K562 (cell line): ENCODE measurements around the gene SLC12A9. TPM values are rescaled to one million over a fixed set of nuclear protein-coding genes. Genes with fewer than 3 reads are reported as not detected.

Experiments
- CBX3 ChIP-seq, 2 experiments: IDR thresholded peaks; 1 replicate in 1 of 2; 2 replicates in 1 of 2; pipeline ENCODE4 v1.6.1; 2012; ENCODE audit warnings: inconsistent platforms in 2 of 2, low read length in 2 of 2, borderline replicate concordance in 1 of 2, control low read depth in 1 of 2
- DACH1 ChIP-seq: fragments of 450-650 bp; IDR thresholded peaks from 2 replicates; pipeline ENCODE4 v1.6.1; 2018; ENCODE audit not compliant: partially characterized antibody
- ETV6 ChIP-seq, 3 experiments: fragments of 150-350 bp in 1 of 3; sonication (generic) in 1 of 3; formaldehyde crosslinking in 1 of 3; IDR thresholded peaks; 2 replicates each; pipeline versions ENCODE4 v1.6.1 to v1.8.0; 2014 to 2022; ENCODE audit warnings: borderline replicate concordance in 2 of 3, low read depth in 2 of 3, antibody characterized with exemption in 1 of 3, low read length in 1 of 3, mild to moderate bottlenecking in 1 of 3, missing genetic modification reagents in 1 of 3
- HEY1 ChIP-seq: fragments of 250-450 bp; sonication (Bioruptor Pico); IDR thresholded peaks from 2 replicates; pipeline ENCODE4 v1.5.0; 2020; ENCODE audit warnings: mild to moderate bottlenecking, moderate library complexity, borderline replicate concordance
- KDM1A ChIP-seq, 2 experiments: fragments of 450-650 bp; IDR thresholded peaks; 2 replicates each; pipeline ENCODE4 v1.6.1; 2016; ENCODE audit warnings: mild to moderate bottlenecking in 2 of 2
- MYC ChIP-seq, 2 experiments: fragments of 250-450 bp in 1 of 2; sonication (Bioruptor Pico) in 1 of 2; IDR thresholded peaks; 2 replicates each; pipeline versions ENCODE4 v1.5.1 to v1.6.1; 2012 to 2021; ENCODE audit warnings: low read depth in 2 of 2, borderline replicate concordance in 1 of 2, improper control_type of control experiment in 1 of 2, low read length in 1 of 2, mild to moderate bottlenecking in 1 of 2, moderate library complexity in 1 of 2
- ZNF124 ChIP-seq: sonication (generic); formaldehyde crosslinking; IDR thresholded peaks from 2 replicates; pipeline ENCODE4 v1.8.1; 2022; ENCODE audit warnings: missing genetic modification reagents
- ZNF274 ChIP-seq: IDR thresholded peaks from 2 replicates; pipeline ENCODE4 v1.6.1; 2011; ENCODE audit warnings: low read depth, mild to moderate bottlenecking, low read length, moderate library complexity, borderline replicate concordance
- polyA plus RNA-seq, 8 experiments: library from polyadenylated mRNA; depleted of rRNA in 4 of 8; stranded (reverse) in 5 of 8; unstranded in 3 of 8; fragments of >200 nt; fragmentation: Nextera tagmentation in 2 of 8; fragmentation: Illumina TruSeq in 1 of 8; extraction: Ambion mirVana in 2 of 8; extraction: Trizol in 1 of 8; gene quantifications; 2 replicates each; pipeline versions ENCODE4 v1.2.1 to v1.2.3, GENCODE V29; 2011 to 2014; ENCODE audit warnings: inconsistent platforms in 1 of 8, missing spikeins in 1 of 8
- total RNA-seq, 7 experiments: library from RNA; depleted of rRNA in 6 of 7; stranded (reverse); fragments of >200 nt in 6 of 7; fragmentation: Illumina TruSeq in 2 of 7; extraction: Trizol in 2 of 7; gene quantifications; 2 replicates each; pipeline versions ENCODE4 v1.2.1 to v1.2.3, GENCODE V29; 2011 to 2021; ENCODE audit warnings: low replicate concordance in 1 of 7
- TF ChIP-seq, protein P1 (sequence below): fragments of 250-450 bp; sonication (Bioruptor Pico); IDR thresholded peaks from 2 replicates; pipeline ENCODE4 v1.6.1; 2021; ENCODE audit warnings: mild to moderate bottlenecking
- TF ChIP-seq, protein P2 (sequence below): fragments of 200-400 bp; formaldehyde crosslinking; IDR thresholded peaks from 2 replicates; pipeline ENCODE4 v1.6.1; 2017; ENCODE audit warnings: mild to moderate bottlenecking, low read depth, low read length, moderate library complexity
- TF ChIP-seq, protein P3 (sequence below), 2 experiments: fragments of 150-350 bp in 1 of 2; IDR thresholded peaks; 2 replicates each; pipeline ENCODE4 v1.6.1; 2012 to 2016; ENCODE audit warnings: low read depth in 2 of 2, low read length in 2 of 2, mild to moderate bottlenecking in 1 of 2, moderate library complexity in 1 of 2
- TF ChIP-seq, protein P4 (sequence below): fragments of 250-450 bp; sonication (Bioruptor Pico); IDR thresholded peaks from 2 replicates; pipeline ENCODE4 v1.9.0; 2021; ENCODE audit warnings: mild to moderate bottlenecking, inconsistent platforms
- TF ChIP-seq, protein P5 (sequence below): sonication (generic); formaldehyde crosslinking; IDR thresholded peaks from 2 replicates; pipeline ENCODE4 v1.8.1; 2023; ENCODE audit warnings: mild to moderate bottlenecking, missing genetic modification reagents

SLC12A9 gene
- total and polyA plus RNA-seq, 9 of the 15 experiments (the other 6 are each of a cell fraction or from before 2014, with no cell fraction given): 0.06 to 20.2 (median 10.7) TPM

DNA sequence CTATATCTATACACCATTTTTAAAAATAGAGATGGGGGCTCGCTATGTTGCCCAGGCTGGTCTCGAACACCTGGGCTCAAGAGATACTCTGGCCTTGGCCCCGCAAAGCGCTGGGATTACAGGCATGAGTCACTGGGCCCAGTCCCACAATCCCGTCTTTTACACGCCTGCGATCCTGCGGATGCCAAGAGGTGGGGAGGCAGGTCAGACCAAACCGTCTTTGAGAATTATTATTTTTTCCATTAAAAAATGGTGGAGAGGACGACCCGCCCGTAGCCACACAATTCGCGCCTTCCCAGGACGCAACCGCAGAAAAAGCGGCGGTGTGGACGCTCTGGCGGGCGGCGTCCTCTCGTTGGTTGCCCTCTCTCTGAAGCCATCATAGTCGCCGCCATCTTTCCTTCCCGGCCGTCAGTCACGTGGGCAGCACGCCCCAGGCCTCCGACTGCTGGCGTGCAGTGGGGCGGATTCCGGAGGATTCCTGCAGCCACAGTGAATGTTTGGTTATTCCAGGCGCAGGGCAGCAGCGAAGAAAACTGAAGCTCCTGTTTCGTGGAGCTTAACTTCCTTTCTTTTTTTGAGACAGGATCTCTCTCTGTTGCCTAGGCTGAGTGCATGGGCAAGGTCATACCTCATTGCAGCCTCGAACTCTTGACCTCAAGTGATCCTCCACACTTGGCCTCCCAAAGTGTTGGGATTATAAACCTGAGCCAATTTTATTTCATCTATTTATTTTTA lies 15.2 kb upstream of the SLC12A9 start (continued):
- TF ChIP-seq, protein P1, sequence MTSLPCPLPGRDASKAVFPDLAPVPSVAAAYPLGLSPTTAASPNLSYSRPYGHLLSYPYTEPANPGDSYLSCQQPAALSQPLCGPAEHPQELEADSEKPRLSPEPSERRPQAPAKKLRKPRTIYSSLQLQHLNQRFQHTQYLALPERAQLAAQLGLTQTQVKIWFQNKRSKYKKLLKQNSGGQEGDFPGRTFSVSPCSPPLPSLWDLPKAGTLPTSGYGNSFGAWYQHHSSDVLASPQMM (CRISPR knock-in tag): no peak
- TF ChIP-seq, protein P2, sequence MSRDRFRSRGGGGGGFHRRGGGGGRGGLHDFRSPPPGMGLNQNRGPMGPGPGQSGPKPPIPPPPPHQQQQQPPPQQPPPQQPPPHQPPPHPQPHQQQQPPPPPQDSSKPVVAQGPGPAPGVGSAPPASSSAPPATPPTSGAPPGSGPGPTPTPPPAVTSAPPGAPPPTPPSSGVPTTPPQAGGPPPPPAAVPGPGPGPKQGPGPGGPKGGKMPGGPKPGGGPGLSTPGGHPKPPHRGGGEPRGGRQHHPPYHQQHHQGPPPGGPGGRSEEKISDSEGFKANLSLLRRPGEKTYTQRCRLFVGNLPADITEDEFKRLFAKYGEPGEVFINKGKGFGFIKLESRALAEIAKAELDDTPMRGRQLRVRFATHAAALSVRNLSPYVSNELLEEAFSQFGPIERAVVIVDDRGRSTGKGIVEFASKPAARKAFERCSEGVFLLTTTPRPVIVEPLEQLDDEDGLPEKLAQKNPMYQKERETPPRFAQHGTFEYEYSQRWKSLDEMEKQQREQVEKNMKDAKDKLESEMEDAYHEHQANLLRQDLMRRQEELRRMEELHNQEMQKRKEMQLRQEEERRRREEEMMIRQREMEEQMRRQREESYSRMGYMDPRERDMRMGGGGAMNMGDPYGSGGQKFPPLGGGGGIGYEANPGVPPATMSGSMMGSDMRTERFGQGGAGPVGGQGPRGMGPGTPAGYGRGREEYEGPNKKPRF: no peak
- TF ChIP-seq DACH1: no peak
- no peak for TF ChIP-seq ETV6 (IDR thresholded peaks at IDR 0.05; ENCODE audit: borderline replicate concordance in 1 of 2, low read depth in 2 of 2, low read length in 1 of 2)
- no peak for TF ChIP-seq ETV6 (CRISPR knock-in tag; IDR thresholded peaks at IDR 0.05; ENCODE audit: borderline replicate concordance)
- peak in 1 of 2 experiments; percentile 79; a peak in 1 of 3 replicates for TF ChIP-seq CBX3 (IDR thresholded peaks at IDR 0.05; ENCODE audit: borderline replicate concordance in 1 of 2, low read length in 2 of 2)
- no peak for TF ChIP-seq ZNF274
- TF ChIP-seq KDM1A (IDR thresholded peaks at IDR 0.05): peak in 1 of 2 experiments; percentile 7; a peak in 1 of 4 replicates
- peak; percentile 88 for TF ChIP-seq MYC (IDR thresholded peaks at IDR 0.05; ENCODE audit: low read depth, low read length)
- no peak for TF ChIP-seq MYC (CRISPR knock-in tag; IDR thresholded peaks at IDR 0.05; ENCODE audit: borderline replicate concordance, low read depth)
- no peak for TF ChIP-seq ZNF124 (CRISPR knock-in tag)
- TF ChIP-seq, protein P3, sequence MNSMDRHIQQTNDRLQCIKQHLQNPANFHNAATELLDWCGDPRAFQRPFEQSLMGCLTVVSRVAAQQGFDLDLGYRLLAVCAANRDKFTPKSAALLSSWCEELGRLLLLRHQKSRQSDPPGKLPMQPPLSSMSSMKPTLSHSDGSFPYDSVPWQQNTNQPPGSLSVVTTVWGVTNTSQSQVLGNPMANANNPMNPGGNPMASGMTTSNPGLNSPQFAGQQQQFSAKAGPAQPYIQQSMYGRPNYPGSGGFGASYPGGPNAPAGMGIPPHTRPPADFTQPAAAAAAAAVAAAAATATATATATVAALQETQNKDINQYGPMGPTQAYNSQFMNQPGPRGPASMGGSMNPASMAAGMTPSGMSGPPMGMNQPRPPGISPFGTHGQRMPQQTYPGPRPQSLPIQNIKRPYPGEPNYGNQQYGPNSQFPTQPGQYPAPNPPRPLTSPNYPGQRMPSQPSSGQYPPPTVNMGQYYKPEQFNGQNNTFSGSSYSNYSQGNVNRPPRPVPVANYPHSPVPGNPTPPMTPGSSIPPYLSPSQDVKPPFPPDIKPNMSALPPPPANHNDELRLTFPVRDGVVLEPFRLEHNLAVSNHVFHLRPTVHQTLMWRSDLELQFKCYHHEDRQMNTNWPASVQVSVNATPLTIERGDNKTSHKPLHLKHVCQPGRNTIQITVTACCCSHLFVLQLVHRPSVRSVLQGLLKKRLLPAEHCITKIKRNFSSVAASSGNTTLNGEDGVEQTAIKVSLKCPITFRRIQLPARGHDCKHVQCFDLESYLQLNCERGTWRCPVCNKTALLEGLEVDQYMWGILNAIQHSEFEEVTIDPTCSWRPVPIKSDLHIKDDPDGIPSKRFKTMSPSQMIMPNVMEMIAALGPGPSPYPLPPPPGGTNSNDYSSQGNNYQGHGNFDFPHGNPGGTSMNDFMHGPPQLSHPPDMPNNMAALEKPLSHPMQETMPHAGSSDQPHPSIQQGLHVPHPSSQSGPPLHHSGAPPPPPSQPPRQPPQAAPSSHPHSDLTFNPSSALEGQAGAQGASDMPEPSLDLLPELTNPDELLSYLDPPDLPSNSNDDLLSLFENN (IDR thresholded peaks at IDR 0.05; ENCODE audit: low read depth in 2 of 2, low read length in 2 of 2): no peak
- TF ChIP-seq, protein P4, sequence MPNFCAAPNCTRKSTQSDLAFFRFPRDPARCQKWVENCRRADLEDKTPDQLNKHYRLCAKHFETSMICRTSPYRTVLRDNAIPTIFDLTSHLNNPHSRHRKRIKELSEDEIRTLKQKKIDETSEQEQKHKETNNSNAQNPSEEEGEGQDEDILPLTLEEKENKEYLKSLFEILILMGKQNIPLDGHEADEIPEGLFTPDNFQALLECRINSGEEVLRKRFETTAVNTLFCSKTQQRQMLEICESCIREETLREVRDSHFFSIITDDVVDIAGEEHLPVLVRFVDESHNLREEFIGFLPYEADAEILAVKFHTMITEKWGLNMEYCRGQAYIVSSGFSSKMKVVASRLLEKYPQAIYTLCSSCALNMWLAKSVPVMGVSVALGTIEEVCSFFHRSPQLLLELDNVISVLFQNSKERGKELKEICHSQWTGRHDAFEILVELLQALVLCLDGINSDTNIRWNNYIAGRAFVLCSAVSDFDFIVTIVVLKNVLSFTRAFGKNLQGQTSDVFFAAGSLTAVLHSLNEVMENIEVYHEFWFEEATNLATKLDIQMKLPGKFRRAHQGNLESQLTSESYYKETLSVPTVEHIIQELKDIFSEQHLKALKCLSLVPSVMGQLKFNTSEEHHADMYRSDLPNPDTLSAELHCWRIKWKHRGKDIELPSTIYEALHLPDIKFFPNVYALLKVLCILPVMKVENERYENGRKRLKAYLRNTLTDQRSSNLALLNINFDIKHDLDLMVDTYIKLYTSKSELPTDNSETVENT (CRISPR knock-in tag): peak; percentile 77
- TF ChIP-seq, protein P5, sequence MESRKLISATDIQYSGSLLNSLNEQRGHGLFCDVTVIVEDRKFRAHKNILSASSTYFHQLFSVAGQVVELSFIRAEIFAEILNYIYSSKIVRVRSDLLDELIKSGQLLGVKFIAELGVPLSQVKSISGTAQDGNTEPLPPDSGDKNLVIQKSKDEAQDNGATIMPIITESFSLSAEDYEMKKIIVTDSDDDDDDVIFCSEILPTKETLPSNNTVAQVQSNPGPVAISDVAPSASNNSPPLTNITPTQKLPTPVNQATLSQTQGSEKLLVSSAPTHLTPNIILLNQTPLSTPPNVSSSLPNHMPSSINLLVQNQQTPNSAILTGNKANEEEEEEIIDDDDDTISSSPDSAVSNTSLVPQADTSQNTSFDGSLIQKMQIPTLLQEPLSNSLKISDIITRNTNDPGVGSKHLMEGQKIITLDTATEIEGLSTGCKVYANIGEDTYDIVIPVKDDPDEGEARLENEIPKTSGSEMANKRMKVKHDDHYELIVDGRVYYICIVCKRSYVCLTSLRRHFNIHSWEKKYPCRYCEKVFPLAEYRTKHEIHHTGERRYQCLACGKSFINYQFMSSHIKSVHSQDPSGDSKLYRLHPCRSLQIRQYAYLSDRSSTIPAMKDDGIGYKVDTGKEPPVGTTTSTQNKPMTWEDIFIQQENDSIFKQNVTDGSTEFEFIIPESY (CRISPR knock-in tag): peak; percentile 64
- TF ChIP-seq HEY1 (CRISPR knock-in tag): no peak
